ENCODE results near the gene PADI3. TPM values are rescaled to one million over a fixed set of nuclear protein-coding genes. Genes with fewer than 3 reads are reported as not detected.
A peak's percentile ranks its signal among the peaks of the same experiment; 100 is the strongest.

The PADI3 gene
- total and polyA plus RNA-seq, 9 of the 15 experiments (the other 6 are each of a cell fraction or from before 2014, with no cell fraction given), result not detected

GRCh38 chr1:17274186-17275170 lies 25.6 kb downstream of the PADI3 start (continued):
- no peak for TF ChIP-seq HDAC2 (IDR thresholded peaks at IDR 0.05)
- TF ChIP-seq XRCC5 (IDR thresholded peaks at IDR 0.05; ENCODE audit: low read depth, low read length), result peak; percentile 84
- peak in 1 of 2 experiments; percentile 76; a peak in 2 of 4 replicates for TF ChIP-seq RAD21 (CRISPR knock-in tag; conservative IDR thresholded peaks at IDR 0.05 in 1 of 2, IDR thresholded peaks at IDR 0.05 in 1 of 2)
- peak; percentile 34 for TF ChIP-seq CTCFL (IDR thresholded peaks at IDR 0.05; ENCODE audit: borderline replicate concordance, insufficient read depth, low read depth, low read length, poor library complexity, severe bottlenecking)
- TF ChIP-seq NFE2 (IDR thresholded peaks at IDR 0.05; ENCODE audit: low read depth), result 0 out of 2 replicates have a peak, but pooled peaks have one; percentile 8
- peak; percentile 81 for TF ChIP-seq SMC3 (conservative IDR thresholded peaks at IDR 0.05; ENCODE audit: insufficient read depth, low read depth, low read length)
- 0 out of 2 replicates have a peak, but pooled peaks have one; percentile 21 for TF ChIP-seq CREM (IDR thresholded peaks at IDR 0.05; ENCODE audit: low read depth)
- TF ChIP-seq ESRRA (IDR thresholded peaks at IDR 0.05; ENCODE audit: borderline replicate concordance, low read depth), result peak; percentile 51; the same call in 1 of the 2 replicates
